ENCODE results near the gene TERT.
"Not testable (repeated sequence)": the region's sequence is repeated elsewhere in the genome, so short reads cannot be mapped to it uniquely, and the experiment has no call there.

TERT gene

DNA sequence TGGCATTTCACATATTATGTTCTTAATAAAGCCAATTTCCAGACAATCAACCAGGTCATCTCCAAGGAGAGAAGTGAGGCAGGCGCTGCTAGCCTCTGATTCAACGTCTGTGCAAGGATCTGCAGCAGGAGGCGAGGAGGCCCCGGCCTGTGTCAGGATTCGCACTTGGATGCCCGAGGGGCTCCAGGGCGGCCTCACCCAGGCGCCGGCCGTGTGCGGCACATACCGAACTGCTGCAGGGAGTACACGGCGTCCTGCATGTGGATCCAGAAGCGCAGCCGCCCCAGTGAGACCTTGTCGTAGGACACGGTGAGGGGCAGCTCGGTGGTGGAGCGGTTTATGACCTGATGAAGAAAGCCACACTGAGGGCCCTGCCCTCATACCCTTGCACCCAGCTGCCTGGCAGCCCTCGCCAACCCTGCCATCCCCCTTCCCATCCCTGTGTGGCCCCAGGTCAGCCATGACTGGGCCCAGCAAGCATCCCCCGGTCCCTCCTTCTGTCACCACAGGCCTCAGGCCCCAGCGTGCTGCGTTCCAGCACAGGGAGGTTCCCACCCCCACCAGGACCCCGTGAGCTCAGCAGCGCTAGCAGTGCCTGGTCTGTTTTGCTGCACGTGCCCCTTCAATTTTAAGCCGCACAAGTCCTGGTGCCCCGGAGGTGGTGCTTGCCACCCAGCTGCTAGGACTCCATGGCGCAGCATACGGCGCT, 40.1 kb upstream of the TERT start:
- DNase-seq (ENCODE audit: extremely low spot score): no peak
- CTCF ChIA-PET: no interaction called here
- TF ChIP-seq, protein P1, sequence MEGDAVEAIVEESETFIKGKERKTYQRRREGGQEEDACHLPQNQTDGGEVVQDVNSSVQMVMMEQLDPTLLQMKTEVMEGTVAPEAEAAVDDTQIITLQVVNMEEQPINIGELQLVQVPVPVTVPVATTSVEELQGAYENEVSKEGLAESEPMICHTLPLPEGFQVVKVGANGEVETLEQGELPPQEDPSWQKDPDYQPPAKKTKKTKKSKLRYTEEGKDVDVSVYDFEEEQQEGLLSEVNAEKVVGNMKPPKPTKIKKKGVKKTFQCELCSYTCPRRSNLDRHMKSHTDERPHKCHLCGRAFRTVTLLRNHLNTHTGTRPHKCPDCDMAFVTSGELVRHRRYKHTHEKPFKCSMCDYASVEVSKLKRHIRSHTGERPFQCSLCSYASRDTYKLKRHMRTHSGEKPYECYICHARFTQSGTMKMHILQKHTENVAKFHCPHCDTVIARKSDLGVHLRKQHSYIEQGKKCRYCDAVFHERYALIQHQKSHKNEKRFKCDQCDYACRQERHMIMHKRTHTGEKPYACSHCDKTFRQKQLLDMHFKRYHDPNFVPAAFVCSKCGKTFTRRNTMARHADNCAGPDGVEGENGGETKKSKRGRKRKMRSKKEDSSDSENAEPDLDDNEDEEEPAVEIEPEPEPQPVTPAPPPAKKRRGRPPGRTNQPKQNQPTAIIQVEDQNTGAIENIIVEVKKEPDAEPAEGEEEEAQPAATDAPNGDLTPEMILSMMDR (IDR thresholded peaks at IDR 0.05; ENCODE audit: control extremely low read depth, extremely low read depth, low read depth, missing control alignments): no peak
- POLR2A ChIA-PET: no interaction called here

DNA sequence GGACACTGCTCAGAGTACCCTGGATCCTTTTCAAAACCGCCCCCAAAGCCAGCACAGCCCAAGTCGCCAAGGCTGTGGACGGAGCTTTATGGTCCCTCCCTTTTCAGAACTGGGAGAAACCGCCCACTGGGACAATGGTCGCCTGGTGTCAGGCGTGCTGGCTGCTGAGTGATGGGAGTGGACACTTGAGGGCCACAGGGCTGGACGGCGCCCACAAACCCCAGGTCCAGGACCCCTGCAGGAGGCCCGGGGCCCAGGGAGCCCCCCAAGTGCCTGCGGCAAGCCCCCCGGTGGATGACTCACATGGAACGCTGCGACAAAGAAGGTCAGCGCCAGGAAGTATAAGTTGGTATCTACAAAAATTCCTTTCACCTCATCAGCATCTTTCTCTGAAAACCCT, 39.1 kb upstream of the TERT start:
- ChIA-PET POLR2A (no interaction called here), CTCF (no interaction called here)
- TF ChIP-seq, protein P1 (IDR thresholded peaks at IDR 0.05; ENCODE audit: control extremely low read depth, extremely low read depth, low read depth, missing control alignments): no peak
- no peak for DNase-seq (ENCODE audit: extremely low spot score)

DNA sequence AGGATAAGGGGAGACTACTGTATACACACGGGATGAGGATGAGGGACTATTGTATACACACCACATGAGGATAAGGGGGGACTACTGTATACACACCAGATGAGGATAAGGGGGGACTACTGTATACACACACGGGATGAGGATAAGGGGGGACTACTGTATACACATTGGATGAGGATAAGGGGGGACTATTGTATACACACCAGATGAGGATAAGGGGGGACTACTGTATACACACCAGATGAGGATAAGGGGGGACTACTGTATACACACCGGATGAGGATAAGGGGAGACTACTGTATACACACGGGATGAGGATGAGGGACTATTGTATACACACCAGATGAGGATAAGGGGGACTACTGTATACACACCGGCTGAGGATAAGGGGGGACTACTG, 38.4 kb upstream of the TERT start:
- CTCF ChIA-PET; DNase-seq (ENCODE audit: extremely low spot score); POLR2A ChIA-PET: not testable (repeated sequence)

DNA sequence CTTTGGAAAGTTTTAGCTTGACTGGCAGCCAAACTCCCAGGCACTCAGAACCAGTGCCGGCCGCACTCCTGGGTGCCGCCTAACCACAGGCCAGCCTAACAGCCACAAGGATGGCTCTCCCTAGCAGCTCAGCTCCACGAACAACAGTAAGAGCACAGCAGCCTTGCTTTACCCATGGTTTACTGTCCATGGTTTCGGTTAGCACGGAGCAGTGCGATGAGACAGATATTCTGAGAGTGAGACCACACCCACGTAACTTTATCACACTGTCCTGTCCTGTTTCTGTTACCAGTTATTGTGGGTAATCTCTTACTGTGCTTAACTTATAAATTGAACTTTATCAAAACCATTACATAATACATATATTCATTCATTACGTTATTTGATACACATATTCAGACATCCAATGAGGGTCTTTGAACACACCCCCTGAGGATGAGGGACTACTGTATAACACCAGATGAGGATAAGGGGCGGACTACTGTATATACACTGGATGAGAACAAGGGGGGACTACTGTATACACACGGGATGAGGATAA, 37.7 kb upstream of the TERT start:
- POLR2A ChIA-PET: no interaction called here
- CTCF ChIA-PET: interaction anchor here (1.2 kb wide), 1 partner anchor 320 kb away, joined by 3 read pairs; no protein-coding TSS in a partner anchor
- DNase-seq (ENCODE audit: extremely low spot score): no peak
- TF ChIP-seq, protein P1 (IDR thresholded peaks at IDR 0.05; ENCODE audit: control extremely low read depth, extremely low read depth, low read depth, missing control alignments): no peak

- DNase-seq (ENCODE audit: extremely low spot score): no peak
- POLR2A ChIA-PET: no interaction called here
- CTCF ChIA-PET: interaction anchor here (1.2 kb wide), 1 partner anchor 321 kb away, joined by 3 read pairs; no protein-coding TSS in a partner anchor
- TF ChIP-seq, protein P1 (IDR thresholded peaks at IDR 0.05; ENCODE audit: control extremely low read depth, extremely low read depth, low read depth, missing control alignments): no peak
These were observed 37.1 kb upstream of the TERT start for GRCh38 chr5:1331861-1332405.

DNA sequence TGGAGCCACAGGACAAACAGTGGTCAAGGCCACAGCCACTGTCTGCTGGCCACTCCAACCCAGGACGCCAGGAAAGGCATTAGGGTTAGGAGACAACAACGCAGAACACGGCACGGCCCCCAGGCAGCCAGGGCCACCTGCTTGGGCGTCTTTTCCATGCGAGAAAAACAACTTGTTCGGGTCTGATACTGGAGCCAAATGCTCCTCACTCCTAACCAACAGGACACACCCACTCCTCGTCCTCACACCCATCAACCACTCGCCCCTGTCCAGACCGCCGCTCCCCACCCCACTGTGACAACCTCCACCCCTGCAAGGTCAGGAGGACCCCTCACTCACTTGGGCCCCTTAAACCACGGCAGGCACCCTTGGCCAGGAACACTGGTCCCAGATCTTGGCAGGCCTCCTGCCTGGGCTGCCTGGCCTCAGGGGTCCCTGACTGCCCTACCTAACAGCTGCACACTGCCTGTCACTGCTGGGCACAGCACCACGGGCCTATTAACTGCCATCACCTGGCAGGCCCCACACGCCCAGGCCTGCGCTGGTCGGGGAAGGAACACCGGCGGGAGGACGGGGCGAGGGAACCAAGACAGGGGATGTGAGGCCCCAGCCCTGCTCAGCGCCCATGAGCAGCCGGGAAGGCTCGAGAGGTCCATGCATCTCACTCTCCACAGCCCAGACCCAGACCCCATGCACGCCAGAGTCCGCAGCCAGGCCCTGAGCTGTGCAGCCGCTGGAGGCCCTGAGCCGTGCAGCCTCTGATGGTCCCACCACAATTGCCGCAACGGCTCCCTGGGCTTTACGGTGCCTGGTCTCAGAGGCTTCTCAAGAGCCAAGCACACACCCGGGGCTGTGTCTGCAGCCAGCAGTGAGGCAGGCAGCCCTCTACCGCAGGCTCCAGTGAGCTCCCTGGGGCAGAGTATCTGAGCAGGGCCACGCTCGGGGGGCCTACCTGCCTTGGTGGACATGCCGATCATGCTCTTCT, 36.3 kb upstream of the TERT start:
- no peak for DNase-seq (ENCODE audit: extremely low spot score)
- TF ChIP-seq, protein P1 (IDR thresholded peaks at IDR 0.05; ENCODE audit: control extremely low read depth, extremely low read depth, low read depth, missing control alignments): no peak
- ChIA-PET POLR2A (no interaction called here), CTCF (interaction anchor here (1.2 to 1.3 kb wide), 2 partner anchors 16 to 322 kb away, joined by 3 to 5 read pairs; no protein-coding TSS in a partner anchor)

Data from GM10248 (cell line).